Measurements from ENCODE around the gene CPED1.

DNA sequence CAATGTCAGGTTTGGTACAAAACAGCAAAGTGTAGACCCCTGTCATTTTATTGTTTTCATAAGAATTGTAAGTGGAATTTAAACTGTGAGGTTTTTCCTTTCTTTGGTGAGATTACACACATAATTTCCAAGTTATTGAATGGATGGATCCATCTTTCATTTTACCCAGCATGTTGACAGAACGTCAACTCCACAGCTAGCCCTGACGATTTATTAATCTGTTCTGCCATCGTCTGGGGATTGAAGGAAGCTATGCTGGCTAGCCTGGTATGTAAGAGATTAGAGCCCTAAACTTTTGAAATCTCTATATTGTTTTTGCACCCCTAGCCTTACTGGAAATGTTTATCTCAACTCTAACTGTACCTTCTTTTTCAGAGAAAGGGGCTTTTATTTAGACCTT is 348.9 kb downstream of the CPED1 start:
- no peak for TF ChIP-seq CTCF (IDR thresholded peaks at IDR 0.05)
- no peak for TF ChIP-seq POLR2A (IDR thresholded peaks at IDR 0.05)

Data from suprapubic skin (tissue), 3 donors.